ENCODE measurements around the gene MIOS.

- TF ChIP-seq CTCF (IDR thresholded peaks at IDR 0.05) = no peak
- TF ChIP-seq POLR2A (IDR thresholded peaks at IDR 0.05) = no peak
These were observed 14.5 kb upstream of the MIOS start for GRCh38 chr7:7552199-7552598.
